Thyroid gland (tissue), 4 donors: Measurements from ENCODE around the gene HOXC11.

ENCODE experiments used
- CTCF ChIP-seq, 6 experiments: fragments of 200-600 bp in 3 of 6; fragments of 450-650 bp in 3 of 6; sonication (generic) in 3 of 6; IDR thresholded peaks; one replicate each; pipeline ENCODE4 v1.5.1; 2016 to 2019; ENCODE audit warnings: antibody characterized with exemption in 6 of 6, mild to moderate bottlenecking in 2 of 6, inconsistent platforms in 1 of 6, moderate library complexity in 1 of 6
- POLR2A ChIP-seq, 2 donors: fragments of 450-650 bp; IDR thresholded peaks; one replicate each; pipeline ENCODE4 v1.6.1; 2017; ENCODE audit warnings: antibody characterized with exemption in 2 of 2, mild to moderate bottlenecking in 2 of 2, moderate library complexity in 1 of 2

DNA sequence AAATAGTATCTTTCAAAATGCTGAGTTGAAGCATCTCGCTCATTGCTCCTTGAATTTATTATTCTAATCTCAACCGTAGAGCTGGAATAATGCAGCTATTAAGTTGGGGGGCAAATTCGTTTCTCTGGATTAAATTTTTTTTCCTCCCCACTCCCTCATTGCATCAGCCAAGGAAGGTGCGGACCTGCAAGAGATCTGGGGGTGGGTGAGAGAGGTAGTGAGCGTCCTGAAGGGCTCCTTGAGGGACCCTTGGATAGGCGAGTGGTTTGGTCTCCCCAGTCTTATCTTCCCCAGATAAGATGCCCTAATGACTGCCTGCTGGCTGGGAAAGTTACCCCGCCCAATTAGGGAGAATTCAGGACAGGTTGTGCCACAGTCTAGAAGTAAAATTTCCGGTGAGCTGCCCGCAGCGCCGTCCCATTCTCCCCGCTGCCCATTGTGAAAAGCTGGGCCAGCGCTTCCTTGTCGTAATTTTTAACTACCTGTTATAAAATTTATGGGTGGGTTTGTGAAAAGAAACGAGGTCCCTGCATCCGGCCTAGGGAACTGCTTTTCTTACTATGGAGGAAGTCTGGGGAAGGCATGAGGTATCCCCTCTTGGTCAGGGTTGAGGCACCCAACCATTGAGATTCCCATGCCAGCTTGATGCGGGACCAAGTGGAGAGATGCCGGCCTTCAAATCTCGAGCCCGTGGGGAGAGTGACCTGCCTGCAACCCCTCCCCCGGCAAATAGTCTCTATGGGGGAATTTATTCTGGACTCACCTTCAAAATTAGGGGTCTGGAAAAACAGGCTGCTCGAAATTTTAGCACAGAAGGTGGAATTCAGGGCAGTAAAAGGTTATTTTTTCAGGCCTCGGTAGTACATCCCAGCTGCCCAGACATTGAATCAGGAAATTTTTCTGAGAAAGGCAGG, 42.3 kb downstream of the HOXC11 start:
- TF ChIP-seq CTCF (IDR thresholded peaks at IDR 0.05): no peak
- no peak for TF ChIP-seq POLR2A (IDR thresholded peaks at IDR 0.05)
